ENCODE data around the gene CPM. TPM values are rescaled to one million over a fixed set of nuclear protein-coding genes. Genes with fewer than 3 reads are reported as not detected.

Gene CPM
- 12.0 and 16.2 TPM in 2 replicates for total RNA-seq

GRCh38 chr12:68932961-68933893 lies at the start of gene CPM:
CPM (minus strand) TSS chr12:68933171; CDS start chr12:68932837, 334 bp downstream.

GRCh38 chr12:68807576-68808387 lies 125.2 kb downstream of the CPM start, which contains the start of gene MDM2:
MDM2 (plus strand) TSS chr12:68808177; CDS start chr12:68808478, 301 bp downstream.

Other genes with a start within 250 kb of the CPM start
- 45.6 and 59.7 TPM in 2 replicates for gene NUP107, start 246.2 kb downstream of the CPM start, total RNA-seq
- gene SLC35E3, start 187.0 kb downstream of the CPM start, total RNA-seq = 1.8 and 5.0 TPM in 2 replicates
- gene MDM2, start 125.0 kb downstream of the CPM start, total RNA-seq = 127 and 169 TPM in 2 replicates

Data from airway epithelial cell (primary cell).